Hepatocyte (in vitro differentiated cells): ENCODE results near the gene KRT76.

Experiments
- EZH2 ChIP-seq: fragments of 200-600 bp; sonication (generic); IDR thresholded peaks from 2 replicates; pipeline ENCODE4 v1.6.1; 2016; ENCODE audit warnings: antibody characterized with exemption, mild to moderate bottlenecking, borderline replicate concordance
- TF ChIP-seq, protein P1 (sequence below): fragments of 200-600 bp; sonication (generic); IDR thresholded peaks from 2 replicates; pipeline ENCODE4 v1.5.1; 2016; ENCODE audit warnings: antibody characterized with exemption, mild to moderate bottlenecking; ENCODE audit not compliant: poor library complexity

GRCh38 chr12:52794479-52795331, 17.6 kb upstream of the KRT76 start:
- TF ChIP-seq, protein P1, sequence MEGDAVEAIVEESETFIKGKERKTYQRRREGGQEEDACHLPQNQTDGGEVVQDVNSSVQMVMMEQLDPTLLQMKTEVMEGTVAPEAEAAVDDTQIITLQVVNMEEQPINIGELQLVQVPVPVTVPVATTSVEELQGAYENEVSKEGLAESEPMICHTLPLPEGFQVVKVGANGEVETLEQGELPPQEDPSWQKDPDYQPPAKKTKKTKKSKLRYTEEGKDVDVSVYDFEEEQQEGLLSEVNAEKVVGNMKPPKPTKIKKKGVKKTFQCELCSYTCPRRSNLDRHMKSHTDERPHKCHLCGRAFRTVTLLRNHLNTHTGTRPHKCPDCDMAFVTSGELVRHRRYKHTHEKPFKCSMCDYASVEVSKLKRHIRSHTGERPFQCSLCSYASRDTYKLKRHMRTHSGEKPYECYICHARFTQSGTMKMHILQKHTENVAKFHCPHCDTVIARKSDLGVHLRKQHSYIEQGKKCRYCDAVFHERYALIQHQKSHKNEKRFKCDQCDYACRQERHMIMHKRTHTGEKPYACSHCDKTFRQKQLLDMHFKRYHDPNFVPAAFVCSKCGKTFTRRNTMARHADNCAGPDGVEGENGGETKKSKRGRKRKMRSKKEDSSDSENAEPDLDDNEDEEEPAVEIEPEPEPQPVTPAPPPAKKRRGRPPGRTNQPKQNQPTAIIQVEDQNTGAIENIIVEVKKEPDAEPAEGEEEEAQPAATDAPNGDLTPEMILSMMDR = no peak
- TF ChIP-seq EZH2 = no peak
